Measurements from ENCODE around the gene ECD. TPM values are rescaled to one million over a fixed set of nuclear protein-coding genes. Genes with fewer than 3 reads are reported as not detected.

Gene ECD
- polyA plus RNA-seq, 1 of the 3 experiments (the other 2 are of a cell fraction): 21.4 TPM

- Histone ChIP-seq H4K20me1 (ENCODE audit: insufficient read depth) (no peaks in the 10 kb centered on the region), H3K27me3 (ENCODE audit: insufficient read depth) (no peaks in the 10 kb centered on the region), H3F3A (replicated peaks; ENCODE audit: insufficient read depth) (no peaks in the 10 kb centered on the region), H2AFZ (ENCODE audit: low read depth) (no peak overlapping the region), H3K79me2 (ENCODE audit: insufficient read depth) (no peaks in the 10 kb centered on the region), H3K36me3 (replicated peaks in 1 of 2; ENCODE audit: control insufficient read depth in 1 of 2, insufficient read depth in 2 of 2, low read length in 1 of 2) (peaks cover 2 to 18% of the 10 kb centered on the region in 2 experiments), H3K9ac (no peak overlapping the region), H3K9me3 (no peaks in the 10 kb centered on the region), H3K4me2 (no peak overlapping the region), H3K27ac (ENCODE audit: low read depth in 2 of 2, low read length in 1 of 2) (no peak overlapping the region), H3K9me2 (no peaks in the 10 kb centered on the region), H3K4me1 (ENCODE audit: control insufficient read depth in 1 of 2, insufficient read depth in 2 of 2, low read depth in 1 of 2, low read length in 1 of 2) (no peaks in the 10 kb centered on the region), H3K4me3 (ENCODE audit: low read depth in 2 of 2, low read length in 1 of 2) (no peak overlapping the region)
- no peak for DNase-seq
- POLR2A ChIA-PET: no interaction called here
- 77% methylated on average over 1 of the region's 1 CpG for whole genome bisulfite sequencing (ENCODE audit: low lambda C conversion rate)
- CTCF ChIA-PET: interaction anchor here (1.2 kb wide), 1 partner anchor 51 kb away, joined by 3 read pairs; no protein-coding TSS in a partner anchor
- no peak for TF ChIP-seq EP300 (IDR thresholded peaks at IDR 0.05; ENCODE audit: borderline replicate concordance in 1 of 2, low read depth in 1 of 2, low read length in 1 of 2)
- TF ChIP-seq SMC3 (IDR thresholded peaks at IDR 0.05; ENCODE audit: low read depth, low read length): no peak
- no peak for TF ChIP-seq GABPA (IDR thresholded peaks at IDR 0.05; ENCODE audit: low read depth)
- no peak for TF ChIP-seq RXRA (IDR thresholded peaks at IDR 0.05; ENCODE audit: borderline replicate concordance, low read depth)
- TF ChIP-seq REST (IDR thresholded peaks at IDR 0.05; ENCODE audit: low read depth, low read length): no peak
- TF ChIP-seq IRF3 (IDR thresholded peaks at IDR 0.05; ENCODE audit: low read depth, low read length): no peak
- no peak for TF ChIP-seq CTCF (IDR thresholded peaks at IDR 0.05)
- TF ChIP-seq NFIC (IDR thresholded peaks at IDR 0.05; ENCODE audit: borderline replicate concordance): no peak
- no peak for TF ChIP-seq CHD2 (IDR thresholded peaks at IDR 0.05; ENCODE audit: low read length, partially characterized antibody)
- TF ChIP-seq GATA2 (CRISPR knock-in tag; IDR thresholded peaks at IDR 0.05): no peak
- TF ChIP-seq RCOR1 (IDR thresholded peaks at IDR 0.05; ENCODE audit: low read length): no peak
- TF ChIP-seq POLR2AphosphoS5 (IDR thresholded peaks at IDR 0.05; ENCODE audit: low read depth, low read length): no peak
- TF ChIP-seq FOXM1 (IDR thresholded peaks at IDR 0.05; ENCODE audit: low read depth): no peak
- no peak for TF ChIP-seq SIN3A (IDR thresholded peaks at IDR 0.05; ENCODE audit: borderline replicate concordance, low read depth, low read length)
- no peak for TF ChIP-seq TEAD4 (IDR thresholded peaks at IDR 0.05; ENCODE audit: borderline replicate concordance, insufficient read depth)
- no peak for TF ChIP-seq PBX3 (IDR thresholded peaks at IDR 0.05)
- no peak for TF ChIP-seq JUND (IDR thresholded peaks at IDR 0.05)
- no peak for TF ChIP-seq MXI1 (IDR thresholded peaks at IDR 0.05; ENCODE audit: low read depth, low read length)
Measured at GRCh38 chr10:73209705-73210104, 41.9 kb upstream of the ECD start.
